MM.1S (cell line): ENCODE measurements around the gene GNB1.

ENCODE experiments used
- DNase-seq: peaks from one replicate; pipeline ENCODE4 v3.0.0-alpha.2; 2015
- H2AFZ ChIP-seq: fragments of 300-600 bp; sonication (generic); 2 replicates; pipeline ENCODE4 v1.6.0; 2016; ENCODE audit warnings: antibody characterized with exemption, low read length
- H3F3A ChIP-seq: fragments of 300-600 bp; sonication (generic); 2 replicates; pipeline ENCODE4 v1.6.1; 2016; ENCODE audit warnings: mild to moderate bottlenecking, antibody characterized with exemption, low read length, moderate library complexity, mixed read lengths; ENCODE audit not compliant: insufficient read depth
- H3K27ac ChIP-seq: fragments of 300-600 bp; sonication (generic); 2 replicates; pipeline ENCODE4 v1.5.1; 2016; ENCODE audit warnings: mild to moderate bottlenecking, low read length
- H3K27me3 ChIP-seq: fragments of 300-600 bp; sonication (generic); replicated peaks from 2 replicates; pipeline ENCODE4 v1.6.0; 2016; ENCODE audit warnings: low read length; ENCODE audit not compliant: insufficient read depth
- H3K36me3 ChIP-seq: fragments of 300-600 bp; sonication (generic); replicated peaks from 2 replicates; pipeline ENCODE4 v1.6.1; 2016; ENCODE audit warnings: mild to moderate bottlenecking, low read length, mixed read lengths; ENCODE audit not compliant: insufficient read depth
- H3K4me1 ChIP-seq: fragments of 300-600 bp; sonication (generic); 2 replicates; pipeline ENCODE4 v1.6.1; 2016; ENCODE audit warnings: low read length, mixed read lengths
- H3K4me2 ChIP-seq: fragments of 300-600 bp; sonication (generic); 2 replicates; pipeline ENCODE4 v1.6.0; 2016; ENCODE audit warnings: low read depth, low read length
- H3K4me3 ChIP-seq: fragments of 300-600 bp; sonication (generic); 2 replicates; pipeline ENCODE4 v1.5.1; 2016; ENCODE audit warnings: low read length, mixed read lengths
- H3K79me2 ChIP-seq: fragments of 300-600 bp; sonication (generic); 2 replicates; pipeline ENCODE4 v1.6.1; 2016; ENCODE audit warnings: mixed run types, low read length, mixed read lengths
- H3K9ac ChIP-seq: fragments of 300-600 bp; sonication (generic); 2 replicates; pipeline ENCODE4 v1.6.1; 2016; ENCODE audit warnings: low read length, mixed read lengths
- H3K9me2 ChIP-seq: fragments of 300-600 bp; sonication (generic); replicated peaks from 2 replicates; pipeline ENCODE4 v1.6.1; 2016; ENCODE audit warnings: mild to moderate bottlenecking, low read length, mixed read lengths; ENCODE audit not compliant: insufficient read depth
- H3K9me3 ChIP-seq: fragments of 300-600 bp; sonication (generic); replicated peaks from 2 replicates; pipeline ENCODE4 v1.6.1; 2016; ENCODE audit warnings: mild to moderate bottlenecking, low read length, mixed read lengths; ENCODE audit not compliant: insufficient read depth
- H4K20me1 ChIP-seq: fragments of 300-600 bp; sonication (generic); 2 replicates; pipeline ENCODE4 v1.6.1; 2016; ENCODE audit warnings: mild to moderate bottlenecking, low read length, moderate library complexity, mixed read lengths; ENCODE audit not compliant: insufficient read depth
- EZH2 ChIP-seq: fragments of 300-600 bp; sonication (generic); optimal IDR thresholded peaks from 2 replicates; pipeline ENCODE3; 2017; ENCODE audit warnings: low read depth, mild to moderate bottlenecking, antibody characterized with exemption, low read length, mixed read lengths
- EZH2phosphoT487 ChIP-seq: fragments of 300-600 bp; sonication (generic); IDR thresholded peaks from 2 replicates; pipeline ENCODE4 v1.6.1; 2018; ENCODE audit warnings: antibody characterized with exemption, low read length
- TF ChIP-seq, protein P1 (sequence below): fragments of 300-600 bp; sonication (generic); IDR thresholded peaks from 2 replicates; pipeline ENCODE4 v1.5.1; 2016; ENCODE audit warnings: antibody characterized with exemption, low read length, mixed read lengths

The GNB1 gene

DNA sequence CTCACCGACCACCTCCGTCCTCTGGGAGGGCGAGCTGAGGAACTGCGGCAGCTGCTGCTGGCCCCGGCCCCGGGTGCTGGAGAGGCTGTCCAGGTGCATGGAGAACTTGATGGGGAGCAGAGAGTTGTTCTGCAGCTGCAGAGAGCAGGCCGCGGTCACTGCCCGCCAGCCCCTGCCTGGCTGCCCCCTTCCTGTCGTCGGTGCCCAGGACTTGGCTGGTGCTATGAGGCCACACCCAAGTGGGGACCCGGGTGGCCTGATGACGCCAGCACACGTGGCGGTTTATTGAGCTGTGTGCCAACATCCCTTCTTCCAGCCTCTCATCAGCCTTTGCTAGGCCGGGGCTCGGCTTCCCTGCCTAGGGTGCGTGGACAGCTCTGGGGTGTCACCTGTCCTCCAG lies 33.5 kb upstream of the GNB1 start:
- Histone ChIP-seq H3K27me3 (peaks cover 73% of the 10 kb centered on the region), H3K9me3 (no peaks in the 10 kb centered on the region), H3K27ac (no peak overlapping the region), H2AFZ (no peak overlapping the region), H4K20me1 (no peaks in the 10 kb centered on the region), H3K9me2 (no peaks in the 10 kb centered on the region), H3K4me1 (peaks cover 3% of the 10 kb centered on the region; the same call in 1 of the 2 replicates), H3K4me3 (no peak overlapping the region), H3F3A (no peaks in the 10 kb centered on the region), H3K79me2 (no peaks in the 10 kb centered on the region), H3K4me2 (no peak overlapping the region), H3K9ac (no peak overlapping the region), H3K36me3 (no peaks in the 10 kb centered on the region)
- DNase-seq = no peak
- TF ChIP-seq, protein P1, sequence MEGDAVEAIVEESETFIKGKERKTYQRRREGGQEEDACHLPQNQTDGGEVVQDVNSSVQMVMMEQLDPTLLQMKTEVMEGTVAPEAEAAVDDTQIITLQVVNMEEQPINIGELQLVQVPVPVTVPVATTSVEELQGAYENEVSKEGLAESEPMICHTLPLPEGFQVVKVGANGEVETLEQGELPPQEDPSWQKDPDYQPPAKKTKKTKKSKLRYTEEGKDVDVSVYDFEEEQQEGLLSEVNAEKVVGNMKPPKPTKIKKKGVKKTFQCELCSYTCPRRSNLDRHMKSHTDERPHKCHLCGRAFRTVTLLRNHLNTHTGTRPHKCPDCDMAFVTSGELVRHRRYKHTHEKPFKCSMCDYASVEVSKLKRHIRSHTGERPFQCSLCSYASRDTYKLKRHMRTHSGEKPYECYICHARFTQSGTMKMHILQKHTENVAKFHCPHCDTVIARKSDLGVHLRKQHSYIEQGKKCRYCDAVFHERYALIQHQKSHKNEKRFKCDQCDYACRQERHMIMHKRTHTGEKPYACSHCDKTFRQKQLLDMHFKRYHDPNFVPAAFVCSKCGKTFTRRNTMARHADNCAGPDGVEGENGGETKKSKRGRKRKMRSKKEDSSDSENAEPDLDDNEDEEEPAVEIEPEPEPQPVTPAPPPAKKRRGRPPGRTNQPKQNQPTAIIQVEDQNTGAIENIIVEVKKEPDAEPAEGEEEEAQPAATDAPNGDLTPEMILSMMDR = no peak
- no peak for TF ChIP-seq EZH2phosphoT487
- TF ChIP-seq EZH2 = no peak

DNA sequence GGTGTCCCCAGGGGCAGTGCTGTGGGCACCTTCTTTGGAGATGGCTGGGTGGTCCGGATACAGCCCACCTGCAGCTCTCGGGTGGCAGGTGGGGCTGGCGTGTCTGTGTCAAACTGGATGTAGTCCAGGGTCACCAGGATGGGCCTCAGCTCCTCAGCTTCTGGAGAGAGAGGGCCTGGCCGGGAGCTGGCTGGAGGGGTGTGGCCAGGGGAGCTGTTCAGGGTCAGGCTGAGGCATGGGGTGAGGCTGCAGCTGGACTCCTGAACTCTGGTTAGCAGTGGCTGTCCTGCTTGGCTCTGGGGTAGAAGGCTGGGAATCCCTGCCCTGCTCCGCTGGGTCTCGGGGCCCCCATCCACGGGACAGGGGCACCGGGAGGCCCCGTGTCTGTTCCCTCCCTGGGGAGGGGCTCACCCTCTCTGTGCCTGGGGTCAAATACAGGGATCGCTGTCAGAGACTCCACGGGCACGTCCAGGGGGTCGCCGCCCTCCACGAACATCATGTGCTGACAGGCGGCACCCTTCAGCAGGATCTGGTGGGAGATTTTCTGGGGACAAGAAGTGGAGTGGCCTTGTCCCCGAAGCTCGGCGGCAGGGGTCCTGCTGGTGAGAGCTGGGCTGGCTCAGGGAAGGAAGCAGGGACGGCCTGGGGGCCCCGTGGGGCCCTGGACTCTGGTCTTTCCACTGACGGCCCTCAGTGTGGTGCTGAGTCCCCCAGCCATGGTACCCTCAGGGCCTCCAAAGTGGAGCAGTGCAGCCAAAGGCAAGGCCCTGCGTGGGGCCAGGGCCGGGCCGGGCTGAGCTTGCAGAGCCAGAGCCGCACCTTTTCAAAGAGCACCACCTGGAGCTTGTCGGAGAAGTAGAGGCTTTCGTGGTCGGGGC lies 32.3 kb upstream of the GNB1 start:
- no peaks in the 10 kb centered on the region for H3K9me2 ChIP-seq
- H2AFZ ChIP-seq = no peak overlapping the region
- no peak overlapping the region for H3K4me3 ChIP-seq
- H3K36me3 ChIP-seq = no peaks in the 10 kb centered on the region
- peaks cover 64% of the 10 kb centered on the region for H3K27me3 ChIP-seq
- H3K9ac ChIP-seq = no peak overlapping the region
- no peak overlapping the region for H3K27ac ChIP-seq
- H3K79me2 ChIP-seq = no peaks in the 10 kb centered on the region
- H4K20me1 ChIP-seq = no peaks in the 10 kb centered on the region
- no peaks in the 10 kb centered on the region for H3K9me3 ChIP-seq
- no peak for DNase-seq
- no peaks in the 10 kb centered on the region for H3F3A ChIP-seq
- no peak overlapping the region for H3K4me2 ChIP-seq
- TF ChIP-seq EZH2 (no peak), EZH2phosphoT487 (no peak)
- TF ChIP-seq, protein P1 = no peak
- peaks cover 9% of the 10 kb centered on the region for H3K4me1 ChIP-seq

DNA sequence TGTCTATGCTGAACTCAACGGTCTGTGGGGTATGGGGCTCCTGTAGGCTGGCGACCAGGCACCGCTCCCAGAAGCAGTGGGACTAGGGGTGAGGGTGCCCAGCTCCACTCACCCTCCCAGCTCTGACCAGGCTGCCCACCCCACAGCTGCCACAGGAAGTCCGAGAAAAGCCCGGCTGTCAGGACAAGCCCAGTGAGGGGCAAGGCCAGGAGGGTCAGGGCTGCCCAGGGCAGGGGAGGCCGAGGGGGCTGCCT lies 31.7 kb upstream of the GNB1 start:
- Histone ChIP-seq H3K9ac (no peak overlapping the region), H3K4me3 (no peak overlapping the region), H3K36me3 (no peaks in the 10 kb centered on the region), H3K27me3 (peaks cover 59% of the 10 kb centered on the region), H3K4me2 (no peak overlapping the region), H3K4me1 (peaks cover 10% of the 10 kb centered on the region), H3F3A (no peaks in the 10 kb centered on the region), H3K27ac (no peak overlapping the region), H3K79me2 (no peaks in the 10 kb centered on the region), H3K9me3 (no peaks in the 10 kb centered on the region), H2AFZ (no peak overlapping the region), H4K20me1 (no peaks in the 10 kb centered on the region), H3K9me2 (no peaks in the 10 kb centered on the region)
- DNase-seq = peak; percentile 1
- TF ChIP-seq EZH2phosphoT487 (no peak), EZH2 (no peak)
- TF ChIP-seq, protein P1 = no peak
